Fibroblast of mammary gland (primary cell): ENCODE data around the gene LAPTM5.

Source experiments
- DNase-seq: peaks from one replicate; pipeline ENCODE4 v3.0.0-alpha.2; 2010; ENCODE audit warnings: low read depth
- H3K4me3 ChIP-seq: 2 replicates; pipeline ENCODE4 v1.5.1; 2011; ENCODE audit warnings: low read depth, mild to moderate bottlenecking, low read length, moderate library complexity; ENCODE audit not compliant: control insufficient read depth
- TF ChIP-seq, protein P1 (sequence below): conservative IDR thresholded peaks from 2 replicates; pipeline ENCODE4 v1.5.1; 2011; ENCODE audit warnings: low read depth, low read length, inconsistent platforms; ENCODE audit not compliant: control insufficient read depth, insufficient read depth

LAPTM5 gene

GRCh38 chr1:30763651-30764248, 6.2 kb upstream of the LAPTM5 start:
- H3K4me3 ChIP-seq = no peak overlapping the region
- DNase-seq = no peak
- TF ChIP-seq, protein P1, sequence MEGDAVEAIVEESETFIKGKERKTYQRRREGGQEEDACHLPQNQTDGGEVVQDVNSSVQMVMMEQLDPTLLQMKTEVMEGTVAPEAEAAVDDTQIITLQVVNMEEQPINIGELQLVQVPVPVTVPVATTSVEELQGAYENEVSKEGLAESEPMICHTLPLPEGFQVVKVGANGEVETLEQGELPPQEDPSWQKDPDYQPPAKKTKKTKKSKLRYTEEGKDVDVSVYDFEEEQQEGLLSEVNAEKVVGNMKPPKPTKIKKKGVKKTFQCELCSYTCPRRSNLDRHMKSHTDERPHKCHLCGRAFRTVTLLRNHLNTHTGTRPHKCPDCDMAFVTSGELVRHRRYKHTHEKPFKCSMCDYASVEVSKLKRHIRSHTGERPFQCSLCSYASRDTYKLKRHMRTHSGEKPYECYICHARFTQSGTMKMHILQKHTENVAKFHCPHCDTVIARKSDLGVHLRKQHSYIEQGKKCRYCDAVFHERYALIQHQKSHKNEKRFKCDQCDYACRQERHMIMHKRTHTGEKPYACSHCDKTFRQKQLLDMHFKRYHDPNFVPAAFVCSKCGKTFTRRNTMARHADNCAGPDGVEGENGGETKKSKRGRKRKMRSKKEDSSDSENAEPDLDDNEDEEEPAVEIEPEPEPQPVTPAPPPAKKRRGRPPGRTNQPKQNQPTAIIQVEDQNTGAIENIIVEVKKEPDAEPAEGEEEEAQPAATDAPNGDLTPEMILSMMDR = no peak

DNA sequence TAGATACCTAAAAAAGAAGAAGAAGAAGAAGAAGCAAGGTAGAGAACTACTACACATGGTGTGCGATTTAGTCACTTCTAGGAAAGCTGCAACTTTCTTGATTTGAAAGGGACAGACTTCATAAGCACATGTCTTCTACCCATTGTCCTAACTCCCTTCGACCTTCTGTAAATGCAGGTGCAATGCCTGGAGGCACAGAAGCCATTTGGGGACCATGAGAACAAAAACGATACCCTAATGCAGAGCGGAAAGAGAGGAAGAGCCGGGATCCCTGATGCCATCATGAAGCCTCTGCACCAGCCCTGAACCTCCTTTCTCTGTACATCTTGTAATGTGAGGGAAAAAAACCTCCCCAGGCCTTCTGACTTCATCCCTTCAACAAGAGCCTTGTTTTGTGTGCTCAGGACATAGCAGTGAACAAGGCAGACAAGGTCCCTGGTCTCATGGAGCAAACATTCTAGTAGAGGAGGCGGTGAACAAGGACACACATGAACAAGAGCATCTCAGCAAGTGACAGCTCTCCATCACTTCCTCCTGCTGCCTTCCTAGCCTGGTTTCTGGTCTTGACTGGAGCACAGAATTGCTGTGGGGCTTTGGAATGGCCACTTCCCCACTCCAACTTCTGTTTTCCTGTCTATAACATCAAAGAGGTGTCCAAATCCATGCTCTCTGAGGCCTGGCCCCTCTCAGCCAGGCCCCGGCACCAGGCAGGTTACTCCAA, 5.5 kb upstream of the LAPTM5 start:
- TF ChIP-seq, protein P1 = no peak

GRCh38 chr1:30762152-30762929, 4.8 kb upstream of the LAPTM5 start:
- no peak for DNase-seq

More for the DNA sequence above, 5.5 kb upstream of the LAPTM5 start:
- no peak overlapping the region for H3K4me3 ChIP-seq
- no peak for DNase-seq

GRCh38 chr1:30761381-30762151, 4.0 kb upstream of the LAPTM5 start:
- no peak overlapping the region for H3K4me3 ChIP-seq
- DNase-seq = no peak

More at GRCh38 chr1:30762152-30762929, 4.8 kb upstream of the LAPTM5 start:
- no peak overlapping the region for H3K4me3 ChIP-seq
- TF ChIP-seq, protein P1 = no peak

DNA sequence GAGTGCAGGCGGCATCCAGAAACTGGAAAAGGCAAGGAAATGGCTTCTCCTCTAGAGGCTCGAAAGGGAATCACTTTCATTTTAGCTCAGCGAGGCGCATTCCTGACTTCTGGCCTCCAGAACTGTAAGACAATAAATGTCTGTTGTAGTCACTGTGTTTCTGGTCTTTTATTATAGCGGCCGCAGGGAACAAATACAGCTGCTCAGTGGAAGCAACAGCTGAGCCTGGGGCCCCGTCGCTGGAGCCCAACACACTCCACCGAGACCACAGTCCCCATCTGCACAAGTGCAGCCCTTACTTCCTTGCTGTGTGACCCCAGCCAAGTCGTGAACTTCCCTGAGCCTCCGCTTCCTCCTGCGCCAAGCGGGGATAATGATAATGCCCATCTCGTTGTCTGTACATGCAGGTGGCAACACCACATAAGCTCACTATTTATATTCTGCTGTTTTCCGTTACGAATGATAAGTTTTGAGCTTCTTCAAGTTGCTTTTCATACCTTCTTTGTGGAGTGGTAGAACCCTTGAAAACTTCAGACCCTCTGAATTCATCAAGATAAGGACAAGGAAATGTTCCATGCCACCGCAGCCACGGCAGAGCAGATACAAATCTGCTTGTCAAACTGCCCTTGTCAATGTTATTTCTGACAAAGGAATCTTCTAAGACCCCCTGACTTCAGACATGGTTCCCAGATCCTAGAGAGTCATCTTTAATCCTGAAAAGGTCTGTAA, 3.2 kb upstream of the LAPTM5 start:
- TF ChIP-seq, protein P1 = no peak
- DNase-seq = no peak
- no peak overlapping the region for H3K4me3 ChIP-seq

More at GRCh38 chr1:30761381-30762151, 4.0 kb upstream of the LAPTM5 start:
- TF ChIP-seq, protein P1 = no peak
